Measurements from ENCODE around the gene GH1. TPM values are rescaled to one million over a fixed set of nuclear protein-coding genes. Genes with fewer than 3 reads are reported as not detected.
A peak's percentile ranks its signal among the peaks of the same experiment; 100 is the strongest.
"Not testable (repeated sequence)": the region's sequence is repeated elsewhere in the genome, so short reads cannot be mapped to it uniquely, and the experiment has no call there.

The GH1 gene
- total and polyA plus RNA-seq, 9 of the 15 experiments (the other 6 are each of a cell fraction or from before 2014, with no cell fraction given): not detected

DNA sequence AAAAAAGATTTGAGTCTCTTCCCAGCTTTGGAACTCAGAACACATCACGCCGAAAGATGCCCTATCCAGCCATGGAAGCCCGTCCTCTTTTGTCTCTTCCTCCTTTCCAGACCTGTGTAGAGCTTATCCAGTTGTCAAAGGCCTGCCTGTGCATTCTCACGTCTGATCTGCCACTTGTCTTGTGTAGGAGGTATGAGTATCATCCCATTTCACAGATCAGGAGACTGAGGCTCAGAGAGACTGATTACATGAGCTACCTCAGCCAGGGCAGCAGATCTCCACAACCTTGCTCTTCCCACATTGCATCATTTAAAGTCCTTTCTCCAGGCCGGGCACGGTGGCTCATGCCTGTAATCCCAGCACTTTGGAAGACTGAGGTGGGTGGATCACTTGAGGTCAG, 43.9 kb downstream of the GH1 start:
- H2AFZ ChIP-seq (ENCODE audit: low read depth, low read length); POLR2A ChIA-PET; H3K4me3 ChIP-seq; H3K79me2 ChIP-seq (ENCODE audit: control insufficient read depth, insufficient read depth, low read length); H3K9me1 ChIP-seq (ENCODE audit: control insufficient read depth, insufficient read depth, low read length); FAIRE-seq; H3K4me1 ChIP-seq (replicated peaks in 1 of 2; ENCODE audit: control insufficient read depth in 2 of 2, insufficient read depth in 2 of 2, low read length in 2 of 2); CTCF ChIA-PET (ENCODE audit: low intra/inter-chr PET ratio); H3K36me3 ChIP-seq (ENCODE audit: control insufficient read depth, insufficient read depth, low read length); H3K4me2 ChIP-seq (ENCODE audit: insufficient read depth, low read length); DNase-seq (ENCODE audit: extremely low read depth in 1 of 4, low spot score in 3 of 4); H3K9me3 ChIP-seq (replicated peaks; ENCODE audit: control insufficient read depth, insufficient read depth, low read depth, low read length); BruUV-seq (replicated peaks); H4K20me1 ChIP-seq (replicated peaks; ENCODE audit: control insufficient read depth, insufficient read depth, low read length); ATAC-seq; H3K9ac ChIP-seq (ENCODE audit: insufficient read depth in 1 of 2, low read depth in 2 of 2, low read length in 2 of 2); intact Hi-C loops (cut with micrococcal nuclease); in situ Hi-C loops (cut with MboI); H3K27ac ChIP-seq (ENCODE audit: extremely low read depth, low read depth, low read length): not testable (repeated sequence)
- TF ChIP-seq ADNP (tag; IDR thresholded peaks at IDR 0.05) (peak; percentile 61), BCOR (IDR thresholded peaks at IDR 0.05) (peak; percentile 65; the same call in 1 of the 2 replicates), RBM25 (IDR thresholded peaks at IDR 0.05; ENCODE audit: low read depth, low read length, severe bottlenecking) (peak; percentile 77), ESRRA (IDR thresholded peaks at IDR 0.05; ENCODE audit: borderline replicate concordance, low read depth) (peak; percentile 83), KDM1A (IDR thresholded peaks at IDR 0.05) (peak in 1 of 2 experiments; percentile 48; a peak in 1 of 4 replicates)
- H3K27me3 ChIP-seq (ENCODE audit: control insufficient read depth in 2 of 2, insufficient read depth in 2 of 2, low read length in 2 of 2): peaks cover 2 to 23% of the 10 kb centered on the region in 2 experiments; a peak in 3 of 5 replicates
- 12% methylated on average over 6 of the region's 6 CpGs for WGBS (ENCODE audit: insufficient coverage, low coverage, missing lambda C conversion rate)

DNA sequence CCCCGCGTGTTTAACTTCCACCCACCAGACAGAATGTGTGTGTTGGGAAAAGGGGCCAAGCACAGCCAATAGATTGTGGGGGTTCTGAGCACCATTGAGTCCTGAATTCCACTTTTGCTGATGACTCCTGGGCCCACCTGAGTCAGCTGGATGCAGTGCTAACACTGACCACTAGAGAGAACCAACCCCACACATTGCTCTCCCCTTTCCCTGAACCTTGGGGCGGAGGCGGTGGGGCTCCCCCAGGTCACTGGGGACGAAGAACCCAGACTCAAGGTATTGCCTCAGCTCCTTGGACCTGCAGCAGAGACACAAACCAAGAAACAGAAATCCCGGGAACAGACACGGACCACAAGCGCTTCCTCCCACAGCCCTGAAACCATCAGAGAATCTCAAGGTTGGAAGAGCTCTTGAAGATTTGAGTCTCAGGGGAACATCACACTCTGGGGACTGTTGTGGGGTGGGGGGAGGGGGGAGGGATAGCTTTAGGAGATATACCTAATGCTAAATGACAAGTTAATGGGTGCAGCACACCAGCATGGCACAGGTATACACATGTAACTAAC, 44.5 kb downstream of the GH1 start:
- BruUV-seq (replicated peaks); H3K4me3 ChIP-seq; FAIRE-seq: not testable (repeated sequence)

GRCh38 chr17:63873577-63873976, 45.1 kb downstream of the GH1 start, which contains the start of gene CSH2:
CSH2 (minus strand) TSS chr17:63873677; CDS start chr17:63873614, 63 bp downstream.
- in situ Hi-C loops (cut with MboI); BruUV-seq (replicated peaks); ATAC-seq; H3K36me3 ChIP-seq (ENCODE audit: control insufficient read depth, insufficient read depth, low read length); intact Hi-C loops (cut with micrococcal nuclease); H3K4me1 ChIP-seq (replicated peaks in 1 of 2; ENCODE audit: control insufficient read depth in 2 of 2, insufficient read depth in 2 of 2, low read length in 2 of 2); H3K27ac ChIP-seq (ENCODE audit: extremely low read depth, low read depth, low read length); DNase-seq (ENCODE audit: extremely low read depth in 1 of 4, low spot score in 3 of 4); FAIRE-seq; H3K4me2 ChIP-seq (ENCODE audit: insufficient read depth, low read length); H3K79me2 ChIP-seq (ENCODE audit: control insufficient read depth, insufficient read depth, low read length); H3K9ac ChIP-seq (ENCODE audit: insufficient read depth in 1 of 2, low read depth in 2 of 2, low read length in 2 of 2); POLR2A ChIA-PET; H3K9me3 ChIP-seq (replicated peaks; ENCODE audit: control insufficient read depth, insufficient read depth, low read depth, low read length); H3K9me1 ChIP-seq (ENCODE audit: control insufficient read depth, insufficient read depth, low read length); H4K20me1 ChIP-seq (replicated peaks; ENCODE audit: control insufficient read depth, insufficient read depth, low read length); CTCF ChIA-PET (ENCODE audit: low intra/inter-chr PET ratio); H3K4me3 ChIP-seq; H2AFZ ChIP-seq (ENCODE audit: low read depth, low read length): not testable (repeated sequence)
- H3K27me3 ChIP-seq (ENCODE audit: control insufficient read depth in 2 of 2, insufficient read depth in 2 of 2, low read length in 2 of 2): peaks cover 2 to 19% of the 10 kb centered on the region in 2 experiments; a peak in 2 of 5 replicates
- 35% methylated on average over 3 of the region's 7 CpGs for WGBS (ENCODE audit: insufficient coverage, low coverage, missing lambda C conversion rate)

More for the DNA sequence above, 44.5 kb downstream of the GH1 start:
- H3K4me2 ChIP-seq (ENCODE audit: insufficient read depth, low read length); in situ Hi-C loops (cut with MboI); intact Hi-C loops (cut with micrococcal nuclease); H3K79me2 ChIP-seq (ENCODE audit: control insufficient read depth, insufficient read depth, low read length); H3K27ac ChIP-seq (ENCODE audit: extremely low read depth, low read depth, low read length); CTCF ChIA-PET (ENCODE audit: low intra/inter-chr PET ratio); H4K20me1 ChIP-seq (replicated peaks; ENCODE audit: control insufficient read depth, insufficient read depth, low read length); DNase-seq (ENCODE audit: extremely low read depth in 1 of 4, low spot score in 3 of 4); POLR2A ChIA-PET; H3K9me1 ChIP-seq (ENCODE audit: control insufficient read depth, insufficient read depth, low read length); H3K36me3 ChIP-seq (ENCODE audit: control insufficient read depth, insufficient read depth, low read length); H3K9ac ChIP-seq (ENCODE audit: insufficient read depth in 1 of 2, low read depth in 2 of 2, low read length in 2 of 2); H3K9me3 ChIP-seq (replicated peaks; ENCODE audit: control insufficient read depth, insufficient read depth, low read depth, low read length); H3K4me1 ChIP-seq (replicated peaks in 1 of 2; ENCODE audit: control insufficient read depth in 2 of 2, insufficient read depth in 2 of 2, low read length in 2 of 2); H2AFZ ChIP-seq (ENCODE audit: low read depth, low read length): not testable (repeated sequence)
- peaks cover 2 to 20% of the 10 kb centered on the region in 2 experiments; a peak in 2 of 5 replicates for H3K27me3 ChIP-seq (ENCODE audit: control insufficient read depth in 2 of 2, insufficient read depth in 2 of 2, low read length in 2 of 2)
- 34% methylated on average over 6 of the region's 8 CpGs for WGBS (ENCODE audit: insufficient coverage, low coverage, missing lambda C conversion rate)
- peak; percentile 79 for ATAC-seq

All from K562 (cell line).